Midbrain (tissue), 1 donor: ENCODE data around the gene COTL1.
"Not testable (repeated sequence)": the region's sequence is repeated elsewhere in the genome, so short reads cannot be mapped to it uniquely, and the experiment has no call there.

ENCODE experiments used
- DNase-seq: peaks from one replicate; lab custom pipeline; 2025; lab: John Stamatoyannopoulos, UW

The COTL1 gene

GRCh38 chr16:84528322-84528721 is 89.6 kb downstream of the COTL1 start:
- no peak for DNase-seq

GRCh38 chr16:84527532-84528269 is 90.2 kb downstream of the COTL1 start:
- DNase-seq: no peak

DNA sequence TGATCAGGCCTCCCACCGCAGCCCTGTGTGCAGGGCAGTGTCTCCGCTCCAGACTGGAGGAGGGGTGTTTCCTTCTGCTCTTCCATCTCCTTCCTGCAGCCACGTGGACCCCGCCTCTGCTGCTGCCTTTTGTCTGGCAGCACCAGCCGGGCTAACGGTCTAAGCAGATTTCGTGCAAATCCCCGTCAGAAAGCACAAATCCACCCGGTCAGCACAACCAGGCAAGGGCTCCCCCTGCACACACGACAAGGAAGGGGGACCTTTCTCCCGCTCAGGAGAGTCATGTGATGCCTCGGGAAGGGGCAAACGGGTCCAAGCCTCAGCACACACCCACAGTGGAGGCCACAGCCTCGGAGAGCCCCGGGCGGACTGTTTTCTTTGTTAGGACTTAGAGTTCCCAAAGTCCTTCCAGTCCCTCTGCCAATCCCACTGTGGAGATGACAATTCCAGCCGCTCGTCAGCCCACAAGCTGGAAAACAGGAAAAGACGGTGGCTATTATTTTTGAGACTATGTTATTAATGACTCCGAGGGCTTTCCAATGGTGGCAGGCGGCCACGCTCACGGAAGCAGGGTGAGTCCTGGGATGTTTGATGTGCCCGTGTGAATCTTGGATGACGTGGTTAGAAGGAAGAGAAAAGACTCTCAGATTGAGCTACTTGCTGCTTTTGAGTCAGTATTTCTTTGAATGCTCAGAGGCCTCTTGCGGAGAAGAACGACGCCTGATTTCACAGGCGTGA is 90.9 kb downstream of the COTL1 start:
- peak; percentile 22 for DNase-seq

DNA sequence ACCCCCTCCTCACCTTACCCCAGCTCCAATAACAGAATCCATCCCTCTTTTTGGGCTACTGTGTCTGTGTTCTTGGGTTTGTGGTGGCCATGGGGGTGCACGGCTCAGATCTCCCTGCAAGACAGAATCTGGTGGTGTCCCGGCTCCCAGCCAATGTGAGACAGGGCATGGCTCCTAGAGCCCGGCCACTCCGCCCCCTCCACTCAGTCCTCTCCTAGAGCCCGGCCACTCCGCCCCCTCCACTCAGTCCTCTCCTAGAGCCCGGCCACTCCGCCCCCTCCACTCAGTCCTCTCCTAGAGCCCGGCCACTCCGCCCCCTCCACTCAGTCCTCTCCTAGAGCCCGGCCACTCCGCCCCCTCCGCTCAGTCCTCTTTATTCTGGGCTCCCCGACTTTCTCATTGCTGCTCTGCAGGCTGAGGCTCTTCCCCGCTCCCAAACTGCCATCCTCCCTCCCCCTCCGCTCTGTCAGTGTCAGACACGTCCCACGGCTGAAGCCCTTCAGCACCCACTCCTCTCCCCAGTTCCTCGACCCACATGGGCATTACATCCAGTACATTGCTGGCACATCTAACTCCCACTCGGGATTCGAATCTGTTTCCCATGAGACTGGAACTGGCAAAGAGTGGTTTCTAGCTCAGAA is 92.8 kb downstream of the COTL1 start:
- not testable (repeated sequence) for DNase-seq

DNA sequence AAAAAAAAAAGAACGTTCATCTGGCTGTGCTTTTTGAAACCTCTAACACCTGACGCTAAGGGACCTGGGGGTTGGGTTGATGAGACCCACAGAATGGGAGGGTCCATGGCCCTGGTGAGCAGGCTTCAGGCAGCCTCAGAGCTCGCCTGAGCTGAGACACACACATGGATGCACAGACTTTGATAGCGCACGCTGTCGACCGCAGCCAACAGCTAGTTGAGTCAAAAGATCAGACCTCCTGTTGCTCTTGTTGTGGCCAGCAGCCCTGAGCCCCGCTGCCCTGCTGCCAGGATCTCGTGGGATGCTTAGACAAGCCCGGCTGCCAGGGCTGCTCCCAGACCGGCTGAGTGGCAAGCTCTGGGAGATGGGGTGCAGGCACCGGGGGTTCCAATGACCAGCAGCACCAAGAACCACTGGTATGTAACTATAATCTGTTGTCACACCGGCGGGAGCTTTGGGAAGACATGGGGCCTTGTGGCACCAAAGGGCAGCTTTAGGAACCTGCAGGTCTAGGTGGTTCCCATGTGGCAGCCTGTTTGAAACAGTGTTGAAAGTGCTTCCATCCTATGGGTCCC is 93.4 kb downstream of the COTL1 start:
- no peak for DNase-seq

DNA sequence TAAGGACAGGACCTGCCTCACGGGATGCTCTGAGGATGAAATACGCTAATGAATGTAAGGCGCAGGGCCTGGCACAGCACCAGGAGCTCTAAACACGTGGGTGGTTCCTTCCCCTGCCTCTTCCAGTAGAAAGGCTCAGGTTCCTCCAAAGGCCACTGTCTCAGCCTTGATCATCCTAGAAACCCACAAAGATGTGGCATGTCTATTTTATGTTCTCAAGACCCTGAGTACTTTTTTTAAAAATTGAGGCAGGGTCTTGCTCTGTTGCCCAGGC is 96.4 kb downstream of the COTL1 start:
- no peak for DNase-seq

DNA sequence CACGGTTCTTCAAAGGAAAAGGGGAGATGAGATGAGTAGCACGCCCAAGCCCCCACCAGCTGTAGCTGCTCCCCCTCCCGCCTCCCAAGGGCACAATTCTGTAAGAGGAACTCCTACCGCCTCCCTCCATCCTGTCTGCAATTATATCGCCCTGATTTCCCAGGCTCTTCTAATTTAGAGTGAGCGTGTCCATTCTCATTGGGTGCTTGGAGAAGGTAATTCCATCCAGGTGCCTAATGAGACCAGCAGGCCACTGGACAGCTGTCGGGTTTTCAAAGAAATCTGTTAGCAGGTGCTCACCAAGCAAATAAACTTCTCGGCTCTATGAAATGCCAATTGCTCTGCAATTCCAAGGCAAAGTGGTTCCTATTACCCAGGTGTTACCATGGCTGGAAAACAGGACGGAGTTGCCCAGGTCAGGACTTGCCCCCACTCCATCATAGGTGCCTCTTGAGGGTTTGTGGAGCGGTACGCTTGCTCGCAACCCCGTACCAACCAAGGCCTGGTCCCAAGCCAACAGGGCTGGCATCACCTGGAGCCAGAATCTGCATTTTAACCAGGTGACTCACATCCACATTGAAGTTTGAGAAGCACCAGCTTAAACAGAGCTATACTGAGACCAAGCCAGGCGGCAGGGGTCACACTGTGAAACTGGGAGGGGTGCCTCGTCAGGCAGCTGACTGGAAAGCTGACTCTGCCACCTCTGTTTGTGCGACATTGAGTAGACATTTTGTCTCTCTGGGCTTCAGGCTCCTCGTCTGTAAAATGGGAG is 97.0 kb downstream of the COTL1 start:
- no peak for DNase-seq

- no peak for DNase-seq
These were observed 98.0 kb downstream of the COTL1 start for GRCh38 chr16:84519855-84520254.

DNA sequence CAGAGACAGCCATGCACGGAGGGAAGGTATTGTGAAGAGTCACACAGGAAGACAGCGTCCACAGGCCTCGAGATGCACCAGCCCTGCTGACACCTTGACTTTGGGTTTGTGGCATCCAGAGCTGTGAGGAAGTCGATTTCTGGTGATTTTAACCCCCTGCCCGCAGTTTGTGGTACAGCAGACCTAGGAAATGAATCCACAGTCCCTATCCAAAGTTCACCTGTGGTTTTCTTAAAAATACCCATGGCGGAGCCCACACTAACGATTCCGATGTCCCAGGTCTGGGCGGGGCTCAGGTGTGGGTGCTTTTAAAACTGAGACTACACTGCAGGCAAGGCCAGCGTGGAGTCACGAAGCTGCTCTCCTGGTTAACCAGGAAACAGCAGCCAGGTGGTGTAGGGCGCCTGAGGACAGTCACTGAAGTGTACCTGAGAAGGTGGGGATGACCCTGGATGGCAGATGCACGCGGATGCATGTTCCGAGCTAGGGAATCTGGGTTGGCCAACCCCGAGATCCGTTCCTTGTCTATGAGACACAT is 99.0 kb downstream of the COTL1 start:
- no peak for DNase-seq

- DNase-seq: not testable (repeated sequence)
These were observed 99.7 kb downstream of the COTL1 start for GRCh38 chr16:84518220-84518619.

- no peak for DNase-seq
These were observed 100.5 kb downstream of the COTL1 start for GRCh38 chr16:84517366-84517765.
